Tibial nerve (tissue), 3 donors: ENCODE measurements around the gene AFF3.

Experiments
- POLR2A ChIP-seq, 2 donors: fragments of 450-650 bp; IDR thresholded peaks; one replicate each; pipeline ENCODE4 v1.6.1; 2017; ENCODE audit warnings: antibody characterized with exemption in 2 of 2, mild to moderate bottlenecking in 2 of 2, moderate library complexity in 2 of 2
- TF ChIP-seq, protein P1 (sequence below), 5 experiments: fragments of 200-600 bp in 3 of 5; fragments of 450-650 bp in 2 of 5; sonication (generic) in 3 of 5; IDR thresholded peaks; one replicate each; pipeline ENCODE4 v1.5.1; 2016 to 2019; ENCODE audit warnings: antibody characterized with exemption in 5 of 5, mild to moderate bottlenecking in 3 of 5, moderate library complexity in 2 of 5

DNA sequence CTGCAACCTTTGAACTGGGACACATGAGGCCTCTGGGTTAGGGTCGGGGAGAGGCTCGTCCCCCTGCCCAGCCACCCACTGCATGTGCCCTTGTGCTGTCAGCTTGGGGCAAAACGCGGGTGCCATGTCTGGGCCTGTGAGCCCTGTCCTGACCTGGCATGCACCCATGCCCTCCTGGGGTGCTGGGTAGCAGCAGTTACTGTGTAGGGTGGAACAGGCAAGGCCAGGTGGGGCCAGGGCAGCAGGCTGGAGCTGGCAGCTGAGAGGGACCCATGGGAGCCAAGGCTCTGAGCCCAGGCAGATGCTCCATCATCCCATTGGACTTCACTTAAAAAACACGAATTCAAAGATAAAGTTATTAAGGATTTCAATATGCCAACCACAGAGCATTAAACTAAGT lies 518.8 kb downstream of the AFF3 start:
- TF ChIP-seq, protein P1, sequence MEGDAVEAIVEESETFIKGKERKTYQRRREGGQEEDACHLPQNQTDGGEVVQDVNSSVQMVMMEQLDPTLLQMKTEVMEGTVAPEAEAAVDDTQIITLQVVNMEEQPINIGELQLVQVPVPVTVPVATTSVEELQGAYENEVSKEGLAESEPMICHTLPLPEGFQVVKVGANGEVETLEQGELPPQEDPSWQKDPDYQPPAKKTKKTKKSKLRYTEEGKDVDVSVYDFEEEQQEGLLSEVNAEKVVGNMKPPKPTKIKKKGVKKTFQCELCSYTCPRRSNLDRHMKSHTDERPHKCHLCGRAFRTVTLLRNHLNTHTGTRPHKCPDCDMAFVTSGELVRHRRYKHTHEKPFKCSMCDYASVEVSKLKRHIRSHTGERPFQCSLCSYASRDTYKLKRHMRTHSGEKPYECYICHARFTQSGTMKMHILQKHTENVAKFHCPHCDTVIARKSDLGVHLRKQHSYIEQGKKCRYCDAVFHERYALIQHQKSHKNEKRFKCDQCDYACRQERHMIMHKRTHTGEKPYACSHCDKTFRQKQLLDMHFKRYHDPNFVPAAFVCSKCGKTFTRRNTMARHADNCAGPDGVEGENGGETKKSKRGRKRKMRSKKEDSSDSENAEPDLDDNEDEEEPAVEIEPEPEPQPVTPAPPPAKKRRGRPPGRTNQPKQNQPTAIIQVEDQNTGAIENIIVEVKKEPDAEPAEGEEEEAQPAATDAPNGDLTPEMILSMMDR (IDR thresholded peaks at IDR 0.05) = no peak
- no peak for TF ChIP-seq POLR2A (IDR thresholded peaks at IDR 0.05)
